Measurements from ENCODE around the gene TSPAN1. TPM values are rescaled to one million over a fixed set of nuclear protein-coding genes. Genes with fewer than 3 reads are reported as not detected.
"Not testable (repeated sequence)": the region's sequence is repeated elsewhere in the genome, so short reads cannot be mapped to it uniquely, and the experiment has no call there.

Gene TSPAN1
- total RNA-seq, 4 donors from 2014 or later, result 4.1 to 229 (median 192) TPM

- Histone ChIP-seq H3K27ac (no peak overlapping the region), H3K36me3 (no peaks in the 10 kb centered on the region), H3K4me1 (no peaks in the 10 kb centered on the region), H3K27me3 (no peaks in the 10 kb centered on the region), H3K9me3 (no peaks in the 10 kb centered on the region), H3K4me3 (no peak overlapping the region)
- TF ChIP-seq CTCF (IDR thresholded peaks at IDR 0.05) (no peak), POLR2A (IDR thresholded peaks at IDR 0.05) (no peak)
- no peak for DNase-seq
Measured at GRCh38 chr1:46215504-46215903, 40.6 kb downstream of the TSPAN1 start.

GRCh38 chr1:46218443-46218842, 43.6 kb downstream of the TSPAN1 start:
- H3K9me3 ChIP-seq, result no peaks in the 10 kb centered on the region
- no peak overlapping the region for H3K27ac ChIP-seq
- no peaks in the 10 kb centered on the region for H3K4me1 ChIP-seq
- no peaks in the 10 kb centered on the region for H3K27me3 ChIP-seq
- no peak for TF ChIP-seq CTCF (IDR thresholded peaks at IDR 0.05)
- TF ChIP-seq POLR2A (IDR thresholded peaks at IDR 0.05), result no peak
- no peak for DNase-seq
- no peak overlapping the region for H3K4me3 ChIP-seq
- H3K36me3 ChIP-seq, result no peaks in the 10 kb centered on the region

- H3K4me3 ChIP-seq, result no peak overlapping the region
- H3K27me3 ChIP-seq, result no peaks in the 10 kb centered on the region
- no peaks in the 10 kb centered on the region for H3K9me3 ChIP-seq
- no peaks in the 10 kb centered on the region for H3K36me3 ChIP-seq
- DNase-seq, result no peak
- TF ChIP-seq CTCF (IDR thresholded peaks at IDR 0.05), result no peak
- TF ChIP-seq POLR2A (IDR thresholded peaks at IDR 0.05), result no peak
- no peak overlapping the region for H3K27ac ChIP-seq
- H3K4me1 ChIP-seq, result no peaks in the 10 kb centered on the region
Measured at GRCh38 chr1:46219551-46220520, 44.9 kb downstream of the TSPAN1 start.

GRCh38 chr1:46220808-46221207, 45.9 kb downstream of the TSPAN1 start:
- no peaks in the 10 kb centered on the region for H3K27me3 ChIP-seq
- H3K27ac ChIP-seq, result no peak overlapping the region
- no peak for DNase-seq
- no peaks in the 10 kb centered on the region for H3K9me3 ChIP-seq
- H3K4me3 ChIP-seq, result no peak overlapping the region
- no peaks in the 10 kb centered on the region for H3K36me3 ChIP-seq
- no peaks in the 10 kb centered on the region for H3K4me1 ChIP-seq
- TF ChIP-seq POLR2A (IDR thresholded peaks at IDR 0.05) (no peak), CTCF (IDR thresholded peaks at IDR 0.05) (no peak)

- TF ChIP-seq CTCF (IDR thresholded peaks at IDR 0.05), result no peak
- TF ChIP-seq POLR2A (IDR thresholded peaks at IDR 0.05), result no peak
- DNase-seq, result no peak
- no peak overlapping the region for H3K27ac ChIP-seq
- no peaks in the 10 kb centered on the region for H3K9me3 ChIP-seq
- H3K27me3 ChIP-seq, result no peaks in the 10 kb centered on the region
- no peaks in the 10 kb centered on the region for H3K4me1 ChIP-seq
- no peaks in the 10 kb centered on the region for H3K36me3 ChIP-seq
- no peak overlapping the region for H3K4me3 ChIP-seq
Measured at GRCh38 chr1:46221749-46222148, 46.9 kb downstream of the TSPAN1 start.

GRCh38 chr1:46223055-46223454, 48.2 kb downstream of the TSPAN1 start:
- not testable (repeated sequence) for H3K9me3 ChIP-seq, H3K27me3 ChIP-seq, H3K36me3 ChIP-seq, H3K27ac ChIP-seq, H3K4me1 ChIP-seq, DNase-seq, H3K4me3 ChIP-seq
